ENCODE measurements around the gene CERS5. TPM values are rescaled to one million over a fixed set of nuclear protein-coding genes. Genes with fewer than 3 reads are reported as not detected.

CERS5 gene
- total RNA-seq, 2 experiments from 2014 or later = 27.6 to 36.9 TPM

DNA sequence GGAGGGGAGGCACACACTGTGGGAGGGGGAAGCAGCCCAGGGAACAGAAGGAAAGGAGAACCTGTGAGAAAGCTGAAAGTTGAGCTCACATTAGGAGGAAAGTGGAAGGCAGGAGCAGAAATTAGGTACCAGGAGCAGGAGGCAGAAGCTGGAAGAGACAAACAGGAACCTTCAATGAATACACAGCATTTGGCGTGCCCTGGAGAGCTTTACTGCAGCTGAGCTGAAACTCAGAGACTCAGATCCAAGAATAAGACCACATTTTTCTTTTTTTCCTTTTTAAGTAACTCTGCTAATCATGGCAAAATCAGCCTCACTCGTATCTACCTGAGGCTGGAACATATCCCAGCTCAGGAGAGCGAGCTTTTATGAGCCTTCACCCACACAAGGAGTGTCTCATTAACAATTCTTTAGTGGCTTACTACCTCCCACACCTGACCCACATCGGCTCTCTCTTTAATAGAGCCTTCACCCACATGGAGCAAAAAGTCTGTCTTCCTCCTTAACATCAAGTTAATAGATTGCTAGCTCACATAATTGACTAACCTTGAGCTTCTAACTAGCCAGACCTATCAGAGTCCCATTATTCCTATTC, 18.2 kb upstream of the CERS5 start:
- Histone ChIP-seq H3K4me2 (ENCODE audit: low read length) (no peak overlapping the region), H3K4me3 (ENCODE audit: low read depth, low read length, poor library complexity, severe bottlenecking) (no peak overlapping the region), H3K9me2 (ENCODE audit: insufficient read depth, low read length) (no peaks in the 10 kb centered on the region), H2AFZ (ENCODE audit: low read length) (no peak overlapping the region), H3K27ac (ENCODE audit: low read depth, low read length, poor library complexity, severe bottlenecking) (no peak overlapping the region), H3K79me2 (ENCODE audit: insufficient read depth, low read depth, low read length) (no peaks in the 10 kb centered on the region), H3K4me1 (ENCODE audit: insufficient read depth, low read length, poor library complexity, severe bottlenecking) (peaks cover 4% of the 10 kb centered on the region), H4K20me1 (ENCODE audit: insufficient read depth, low read length) (no peaks in the 10 kb centered on the region), H3K9me3 (ENCODE audit: low read length) (no peaks in the 10 kb centered on the region), H3K36me3 (ENCODE audit: insufficient read depth, low read length) (peaks cover 13% of the 10 kb centered on the region)
- intact Hi-C loops (cut with micrococcal nuclease; ENCODE audit: unreplicated experiment) = no loop called here
- no peak for DNase-seq (ENCODE audit: low spot score)
- TF ChIP-seq, protein P1, sequence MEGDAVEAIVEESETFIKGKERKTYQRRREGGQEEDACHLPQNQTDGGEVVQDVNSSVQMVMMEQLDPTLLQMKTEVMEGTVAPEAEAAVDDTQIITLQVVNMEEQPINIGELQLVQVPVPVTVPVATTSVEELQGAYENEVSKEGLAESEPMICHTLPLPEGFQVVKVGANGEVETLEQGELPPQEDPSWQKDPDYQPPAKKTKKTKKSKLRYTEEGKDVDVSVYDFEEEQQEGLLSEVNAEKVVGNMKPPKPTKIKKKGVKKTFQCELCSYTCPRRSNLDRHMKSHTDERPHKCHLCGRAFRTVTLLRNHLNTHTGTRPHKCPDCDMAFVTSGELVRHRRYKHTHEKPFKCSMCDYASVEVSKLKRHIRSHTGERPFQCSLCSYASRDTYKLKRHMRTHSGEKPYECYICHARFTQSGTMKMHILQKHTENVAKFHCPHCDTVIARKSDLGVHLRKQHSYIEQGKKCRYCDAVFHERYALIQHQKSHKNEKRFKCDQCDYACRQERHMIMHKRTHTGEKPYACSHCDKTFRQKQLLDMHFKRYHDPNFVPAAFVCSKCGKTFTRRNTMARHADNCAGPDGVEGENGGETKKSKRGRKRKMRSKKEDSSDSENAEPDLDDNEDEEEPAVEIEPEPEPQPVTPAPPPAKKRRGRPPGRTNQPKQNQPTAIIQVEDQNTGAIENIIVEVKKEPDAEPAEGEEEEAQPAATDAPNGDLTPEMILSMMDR (conservative IDR thresholded peaks at IDR 0.05; ENCODE audit: low read length) = no peak
- no peak for TF ChIP-seq EZH2phosphoT487 (IDR thresholded peaks at IDR 0.05; ENCODE audit: borderline replicate concordance, low read depth, low read length)
- ChIA-PET POLR2A (no interaction called here), CTCF (ENCODE audit: unreplicated experiment) (no interaction called here)
- no TSS peak for BruUV-seq (replicated peaks)

DNA sequence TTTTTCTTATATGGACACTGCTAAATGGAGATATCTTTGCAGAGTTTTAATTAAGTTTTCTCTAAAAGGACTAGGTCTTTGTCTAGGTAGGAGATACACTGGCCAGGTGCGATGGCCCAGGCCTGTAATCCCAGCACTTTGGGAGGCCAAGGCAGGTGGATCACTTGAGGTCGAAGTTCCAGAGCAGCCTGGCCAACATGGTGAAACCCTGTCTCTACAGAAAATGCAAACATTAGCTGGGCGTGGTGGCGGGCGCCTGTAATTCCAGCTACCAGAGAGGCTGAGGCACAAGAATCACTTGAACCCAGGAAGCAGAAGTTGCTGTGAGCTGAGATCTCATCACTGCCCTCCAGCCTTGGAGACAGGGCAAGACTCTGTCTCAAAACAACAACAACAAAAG, 17.1 kb upstream of the CERS5 start:
- ChIA-PET CTCF (ENCODE audit: unreplicated experiment) (no interaction called here), POLR2A (no interaction called here)
- no peak overlapping the region for H2AFZ ChIP-seq (ENCODE audit: low read length)
- TF ChIP-seq, protein P1 (conservative IDR thresholded peaks at IDR 0.05; ENCODE audit: low read length) = no peak
- no peak for TF ChIP-seq EZH2phosphoT487 (IDR thresholded peaks at IDR 0.05; ENCODE audit: borderline replicate concordance, low read depth, low read length)
- H3K27ac ChIP-seq (ENCODE audit: low read depth, low read length, poor library complexity, severe bottlenecking) = no peak overlapping the region
- no TSS peak for BruUV-seq (replicated peaks)
- no peak overlapping the region for H3K4me2 ChIP-seq (ENCODE audit: low read length)
- no peaks in the 10 kb centered on the region for H3K79me2 ChIP-seq (ENCODE audit: insufficient read depth, low read depth, low read length)
- no peaks in the 10 kb centered on the region for H4K20me1 ChIP-seq (ENCODE audit: insufficient read depth, low read length)
- no peak overlapping the region for H3K4me3 ChIP-seq (ENCODE audit: low read depth, low read length, poor library complexity, severe bottlenecking)
- intact Hi-C loops (cut with micrococcal nuclease; ENCODE audit: unreplicated experiment) = no loop called here
- H3K36me3 ChIP-seq (ENCODE audit: insufficient read depth, low read length) = peaks cover 18% of the 10 kb centered on the region
- no peaks in the 10 kb centered on the region for H3K9me2 ChIP-seq (ENCODE audit: insufficient read depth, low read length)
- no peaks in the 10 kb centered on the region for H3K9me3 ChIP-seq (ENCODE audit: low read length)
- peaks cover 4% of the 10 kb centered on the region for H3K4me1 ChIP-seq (ENCODE audit: insufficient read depth, low read length, poor library complexity, severe bottlenecking)
- DNase-seq (ENCODE audit: low spot score) = no peak

DNA sequence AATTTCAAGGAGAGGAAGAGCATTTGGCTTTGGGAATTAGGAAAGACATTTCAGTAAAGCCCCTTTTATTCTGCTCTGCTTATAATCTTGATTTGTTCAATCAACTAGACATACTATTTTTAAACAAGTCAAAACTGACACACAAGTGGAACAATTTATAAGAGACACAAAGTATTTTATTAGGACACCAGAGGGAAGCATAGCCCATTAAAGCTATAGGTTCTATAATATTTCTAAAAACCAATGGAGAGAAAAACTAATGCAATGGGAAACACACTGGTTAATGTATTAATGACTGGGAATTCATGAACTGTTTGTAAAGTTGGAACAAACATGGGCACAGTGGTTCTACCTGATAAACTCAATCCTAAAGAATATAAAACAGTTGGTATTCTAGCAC, 15.3 kb upstream of the CERS5 start:
- intact Hi-C loops (cut with micrococcal nuclease; ENCODE audit: unreplicated experiment) = loop anchor here (1.0 kb wide), 1 partner anchor 132 kb away; no protein-coding TSS in a partner anchor
- Histone ChIP-seq H3K4me3 (ENCODE audit: low read depth, low read length, poor library complexity, severe bottlenecking) (no peak overlapping the region), H3K27ac (ENCODE audit: low read depth, low read length, poor library complexity, severe bottlenecking) (no peak overlapping the region), H4K20me1 (ENCODE audit: insufficient read depth, low read length) (no peaks in the 10 kb centered on the region), H2AFZ (ENCODE audit: low read length) (no peak overlapping the region), H3K36me3 (ENCODE audit: insufficient read depth, low read length) (peaks cover 30% of the 10 kb centered on the region), H3K9me3 (ENCODE audit: low read length) (no peaks in the 10 kb centered on the region), H3K9me2 (ENCODE audit: insufficient read depth, low read length) (no peaks in the 10 kb centered on the region), H3K79me2 (ENCODE audit: insufficient read depth, low read depth, low read length) (no peaks in the 10 kb centered on the region), H3K4me1 (ENCODE audit: insufficient read depth, low read length, poor library complexity, severe bottlenecking) (peaks cover 4% of the 10 kb centered on the region), H3K4me2 (ENCODE audit: low read length) (no peak overlapping the region)
- ChIA-PET POLR2A (interaction anchor here (0.7 to 0.8 kb wide), 2 partner anchors 16 to 66 kb away, joined by 3 to 4 read pairs; partner anchors contain the start of gene CERS5), CTCF (ENCODE audit: unreplicated experiment) (no interaction called here)
- DNase-seq (ENCODE audit: low spot score) = no peak
- no peak for TF ChIP-seq EZH2phosphoT487 (IDR thresholded peaks at IDR 0.05; ENCODE audit: borderline replicate concordance, low read depth, low read length)
- TF ChIP-seq, protein P1 (conservative IDR thresholded peaks at IDR 0.05; ENCODE audit: low read length) = peak; percentile 49
- BruUV-seq (replicated peaks) = no TSS peak
